G401.6 (cell line): ENCODE results near the gene PTX4.

ENCODE experiments used
- FAIRE-seq: peaks from 2 replicates; lab custom pipeline; 2012; peaks lifted over from hg19 to GRCh38; lab: Jason Lieb, UNC

PTX4 gene

DNA sequence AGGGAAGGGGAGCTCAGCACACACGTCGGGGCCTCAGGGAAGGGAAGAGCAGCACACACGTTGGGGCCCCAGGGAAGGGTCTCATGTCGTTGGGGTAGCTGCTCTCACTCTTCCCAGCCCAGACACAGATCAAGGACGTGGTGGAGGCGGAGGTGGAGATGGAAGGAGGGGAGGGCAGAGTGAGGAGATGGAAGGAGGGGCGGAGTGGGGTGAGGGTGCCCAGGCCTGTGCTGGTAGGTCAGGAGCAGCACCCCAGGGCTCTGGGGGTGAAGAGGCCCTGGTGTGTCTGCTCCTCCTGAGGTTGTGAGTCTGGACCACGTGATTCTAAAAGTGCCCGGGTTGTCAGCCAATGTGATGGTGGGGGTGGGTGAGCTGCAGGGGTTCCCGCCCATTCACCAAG lies 28.8 kb downstream of the PTX4 start:
- no peak for FAIRE-seq

DNA sequence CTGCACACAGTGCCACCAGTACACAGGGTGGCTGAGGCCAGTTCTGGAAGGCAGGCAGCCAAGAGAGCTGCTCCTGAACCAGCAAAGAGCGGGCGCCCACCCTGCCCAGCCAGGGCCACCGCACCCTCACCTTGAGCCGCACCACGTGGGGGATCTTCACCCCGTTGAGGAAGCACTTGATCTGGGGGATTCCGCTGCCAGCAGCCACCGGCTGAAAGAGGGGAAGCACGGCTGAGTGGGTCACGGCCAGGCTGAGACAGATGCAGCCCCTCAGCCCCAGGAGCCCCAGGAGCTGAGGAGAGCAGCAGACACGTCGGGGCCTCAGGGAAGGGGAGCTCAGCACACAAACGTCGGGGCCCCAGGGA lies 29.8 kb downstream of the PTX4 start:
- FAIRE-seq, result no peak

DNA sequence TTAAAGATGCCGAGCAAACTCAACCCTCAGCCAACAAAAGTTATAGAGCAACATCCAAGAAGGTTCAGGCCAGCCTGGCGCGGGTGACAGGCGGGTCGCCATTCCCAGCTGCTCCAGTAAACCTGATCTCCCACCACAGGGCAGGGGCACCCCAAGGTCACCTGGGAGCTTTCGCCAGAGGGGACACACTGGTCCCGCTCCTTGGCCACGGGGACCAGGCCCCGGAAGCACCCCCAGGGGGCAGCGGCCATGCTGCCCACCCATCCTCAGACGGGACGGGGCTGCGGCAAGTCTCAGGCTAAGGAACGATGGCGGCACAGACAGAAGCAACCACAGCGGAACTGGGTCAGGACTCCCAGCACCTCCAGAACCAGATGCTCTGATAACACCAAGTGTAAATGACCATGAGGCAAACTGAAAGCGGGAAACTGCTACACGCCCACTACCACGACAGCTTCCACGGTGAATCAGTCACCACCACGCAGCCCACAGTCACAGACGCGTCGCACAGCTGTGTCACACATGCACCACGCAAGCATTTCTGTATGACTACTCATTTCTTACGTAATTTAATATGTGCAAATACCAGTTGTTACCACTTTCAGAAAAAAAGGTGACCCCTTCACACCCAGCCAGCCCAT lies 30.3 kb downstream of the PTX4 start:
- no peak for FAIRE-seq

DNA sequence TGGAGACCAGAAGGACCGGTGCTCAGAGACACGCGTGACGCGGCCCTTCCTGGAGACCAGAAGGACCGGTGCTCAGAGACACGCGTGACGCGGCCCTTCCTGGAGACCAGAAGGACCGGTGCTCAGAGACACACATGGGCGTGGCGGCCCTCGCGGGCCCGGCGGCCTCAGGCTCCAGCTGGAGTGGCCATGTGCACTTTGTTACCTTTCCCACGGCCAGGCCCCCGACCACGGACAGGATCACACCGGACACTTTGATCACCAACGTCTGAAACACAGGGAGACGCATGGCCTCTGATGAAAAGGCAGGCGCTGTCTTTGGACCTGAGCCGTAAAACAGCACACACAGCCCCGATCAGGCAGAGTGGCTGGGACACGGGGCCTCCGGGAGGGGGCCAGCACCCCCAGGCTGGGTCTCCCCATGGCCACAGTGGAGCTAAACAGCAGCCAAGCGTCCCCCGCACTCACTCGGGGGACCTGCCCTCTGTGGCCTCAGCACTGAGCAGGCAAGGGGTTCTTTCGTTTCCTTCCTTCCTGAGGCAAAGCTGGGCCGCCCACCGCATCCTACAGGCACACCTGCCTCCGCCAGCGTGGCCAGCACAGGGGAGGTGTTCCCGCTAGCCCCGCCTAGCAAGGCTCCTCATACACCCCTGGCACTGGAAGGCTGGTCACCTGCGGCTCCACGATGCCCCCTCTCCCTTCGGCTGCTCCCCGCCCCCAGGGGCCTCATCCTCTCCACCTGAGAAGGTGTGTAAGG lies 31.1 kb downstream of the PTX4 start:
- no peak for FAIRE-seq

DNA sequence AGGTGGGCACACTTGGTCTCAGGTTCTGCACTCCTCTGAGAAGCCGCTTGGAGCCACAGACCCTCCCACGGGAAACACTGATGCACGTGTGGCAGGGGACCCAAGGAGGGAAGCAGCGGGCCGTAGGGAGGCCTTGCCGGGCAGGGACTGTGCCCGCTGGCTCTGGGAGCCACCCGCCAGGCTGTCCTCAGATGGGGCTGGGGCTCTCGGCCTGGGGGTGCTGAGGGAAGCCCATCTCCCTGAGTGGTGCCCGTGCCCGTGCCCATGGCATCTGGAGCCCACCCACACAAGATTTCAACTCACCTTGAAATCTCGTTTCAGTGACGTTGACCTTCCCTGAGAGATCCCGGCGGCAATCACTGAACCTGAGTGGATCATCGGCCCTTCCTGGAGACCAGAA lies 31.8 kb downstream of the PTX4 start:
- no peak for FAIRE-seq

DNA sequence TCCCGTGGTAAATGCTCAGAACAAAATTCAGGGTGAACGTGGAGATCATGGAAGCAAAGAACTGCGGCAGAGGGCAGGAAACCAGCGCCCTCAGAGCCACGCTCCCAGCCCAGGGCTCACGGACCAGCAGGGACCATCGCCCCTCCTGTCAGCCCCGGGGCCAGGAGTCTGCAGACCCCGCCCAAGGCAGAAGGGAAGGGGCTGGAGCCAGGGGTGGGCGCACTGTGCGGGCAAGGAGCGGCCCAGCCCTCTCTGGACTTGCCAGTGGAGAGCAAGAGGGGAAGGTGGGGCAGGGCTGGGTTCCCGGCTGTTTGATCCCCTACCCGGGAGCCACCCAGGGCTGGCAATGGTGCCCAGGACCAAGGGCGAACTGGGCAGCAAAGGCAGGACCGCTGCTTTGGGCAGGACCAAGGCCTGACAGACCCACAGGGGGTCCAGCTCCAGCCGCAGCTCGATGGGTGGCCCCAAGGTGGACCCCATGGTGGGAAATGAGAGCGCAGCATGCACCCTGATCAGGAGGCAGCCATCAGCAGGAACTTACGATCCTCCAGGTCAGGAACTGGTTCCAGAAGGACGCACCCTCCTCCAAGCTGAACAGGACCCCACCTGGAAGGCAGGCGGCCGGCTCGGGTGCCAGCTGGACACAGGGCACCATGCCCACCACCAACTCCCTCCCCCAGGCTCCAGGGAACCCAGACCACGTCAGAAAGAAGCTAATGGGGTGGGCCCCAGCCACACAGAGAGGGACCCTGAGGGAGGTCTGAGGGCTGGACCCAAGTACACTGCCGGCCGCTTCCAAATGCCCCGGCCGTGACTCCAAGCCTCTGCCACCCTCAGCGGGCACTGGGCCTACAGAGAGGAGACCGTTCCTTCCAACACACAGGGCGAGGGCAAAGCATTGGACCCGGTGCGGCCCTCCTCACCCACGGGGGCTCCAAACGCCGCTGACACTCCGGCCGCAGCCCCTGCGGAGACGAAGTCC lies 33.3 kb downstream of the PTX4 start:
- no peak for FAIRE-seq

DNA sequence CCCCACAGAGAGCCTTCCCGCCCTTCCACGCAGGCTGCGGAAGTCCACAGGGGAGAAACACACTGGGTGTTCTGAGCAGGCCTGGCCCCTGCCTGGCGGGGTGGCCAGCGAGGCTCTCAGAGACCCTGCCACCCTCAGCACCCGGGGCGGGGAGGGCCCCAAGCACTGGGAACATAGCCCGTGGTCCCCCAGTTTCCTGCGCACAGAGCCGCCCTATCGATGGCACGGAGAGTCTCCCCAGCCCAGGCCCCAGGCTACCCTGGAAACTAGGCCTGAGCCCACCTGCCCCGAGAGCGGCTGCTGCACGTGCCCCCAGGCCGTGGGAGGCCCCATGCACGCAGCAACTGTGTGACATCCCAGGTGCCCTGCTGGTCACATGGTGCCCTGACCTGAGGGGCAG lies 34.2 kb downstream of the PTX4 start:
- no peak for FAIRE-seq

DNA sequence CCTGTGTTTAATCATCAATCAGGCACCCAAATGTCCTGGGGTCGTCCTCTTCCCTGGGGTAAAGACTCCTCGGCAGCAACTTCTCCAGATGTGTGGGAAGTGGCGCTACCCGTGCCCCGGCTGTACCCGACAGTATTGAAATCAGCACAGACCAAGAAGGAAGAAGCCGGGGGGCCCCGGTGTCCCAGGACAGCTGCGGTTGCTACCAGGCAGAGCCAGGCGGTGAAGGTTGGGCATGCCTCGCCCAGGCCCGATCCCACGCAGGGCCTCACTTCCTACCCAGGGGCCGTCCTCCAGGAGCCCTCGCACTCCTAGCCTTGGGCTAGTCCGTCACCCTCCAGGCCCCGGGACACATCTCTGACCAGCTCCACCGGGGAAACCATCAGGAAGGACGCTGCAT lies 35.4 kb downstream of the PTX4 start:
- FAIRE-seq, result no peak

DNA sequence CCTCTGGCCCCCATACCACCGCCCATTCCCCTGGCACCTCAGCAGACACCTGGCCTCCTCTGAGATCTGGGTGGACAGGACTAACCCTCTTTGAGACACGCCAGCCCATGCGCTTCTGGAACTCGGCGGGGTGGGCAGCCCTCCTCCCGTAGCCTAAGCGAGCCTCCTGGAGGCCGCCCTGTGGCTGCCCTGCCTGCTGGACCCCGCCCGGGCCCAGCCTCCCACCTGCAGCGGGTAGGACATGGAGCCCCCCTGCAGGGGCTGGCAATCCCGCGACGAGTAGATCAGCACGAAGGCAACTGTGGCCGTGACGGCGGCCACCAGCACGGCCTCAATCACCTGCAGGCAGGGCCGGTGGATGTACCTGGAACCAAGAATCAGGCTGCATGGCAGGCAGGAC lies 36.2 kb downstream of the PTX4 start:
- FAIRE-seq, result no peak

DNA sequence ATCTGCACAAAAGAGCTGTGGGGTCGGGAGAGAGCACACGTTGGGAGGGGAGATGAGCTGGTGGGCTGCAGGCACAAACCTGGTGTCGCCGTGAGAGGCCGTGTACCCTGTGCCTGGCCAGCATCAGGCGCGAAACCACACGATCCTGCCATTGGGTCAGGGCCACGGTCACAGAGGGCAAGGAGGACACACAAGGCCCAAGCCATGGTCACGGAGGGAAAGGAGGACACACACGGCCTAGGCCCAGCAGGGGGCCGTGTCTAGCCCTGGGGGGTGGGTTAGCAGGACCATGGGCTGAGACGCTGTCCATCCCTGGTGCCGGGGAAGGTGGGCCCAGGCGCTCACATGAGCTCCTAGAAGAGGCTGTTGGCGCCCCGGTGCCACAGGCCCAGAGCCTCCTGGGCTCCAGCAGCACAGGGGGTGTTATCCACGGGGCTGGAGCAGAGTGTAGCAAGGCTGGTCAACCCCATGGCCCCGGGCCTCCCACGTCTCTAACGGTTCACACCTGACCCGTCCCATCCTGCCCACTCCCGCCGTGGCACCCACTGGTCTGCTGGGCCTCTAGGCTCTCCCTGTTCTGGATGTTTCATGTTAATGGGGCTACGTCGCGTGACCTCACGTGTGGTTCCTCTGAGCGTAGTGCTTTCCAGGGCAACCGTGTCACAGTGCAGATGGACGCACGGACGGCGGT lies 36.9 kb downstream of the PTX4 start:
- FAIRE-seq, result no peak

DNA sequence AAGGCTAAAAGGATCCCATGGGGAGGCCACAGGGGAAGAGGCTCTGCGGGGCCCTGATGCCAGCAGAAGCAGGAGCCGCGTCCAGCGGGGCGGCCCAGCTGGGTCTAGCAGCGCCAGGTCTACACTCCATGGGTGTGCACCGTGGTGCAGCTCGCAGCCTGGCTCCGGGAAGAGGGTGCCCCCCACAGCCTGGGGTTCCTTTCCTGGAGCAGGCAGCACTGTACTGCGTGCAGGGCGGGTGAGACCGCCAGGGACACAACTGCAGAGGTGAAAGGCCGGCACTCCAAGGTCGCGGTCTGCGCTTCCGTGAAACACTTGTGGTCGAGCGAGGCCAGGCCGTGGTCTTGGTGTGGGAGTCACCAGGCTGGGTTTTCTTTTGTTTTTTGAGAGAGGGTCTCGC lies 37.9 kb downstream of the PTX4 start:
- FAIRE-seq, result no peak

DNA sequence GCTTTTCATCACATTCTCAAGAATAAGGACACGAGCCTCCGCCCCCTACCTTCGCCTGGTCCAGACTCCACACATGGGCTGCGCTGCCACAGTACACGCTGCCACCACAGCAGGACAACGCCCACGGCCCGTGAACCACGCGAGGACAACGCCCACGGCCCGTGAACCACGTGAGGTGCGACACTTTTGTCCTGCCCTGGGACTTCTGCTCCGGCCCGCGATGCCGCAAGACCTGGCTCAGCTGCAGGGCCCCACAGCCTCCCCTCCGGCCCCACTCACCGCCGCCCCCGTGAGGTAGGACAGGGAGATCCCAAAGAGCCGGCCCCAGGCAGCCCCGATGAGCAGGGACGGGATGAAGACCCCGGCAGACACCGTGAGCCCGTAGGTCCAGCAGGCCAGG lies 38.5 kb downstream of the PTX4 start:
- no peak for FAIRE-seq

DNA sequence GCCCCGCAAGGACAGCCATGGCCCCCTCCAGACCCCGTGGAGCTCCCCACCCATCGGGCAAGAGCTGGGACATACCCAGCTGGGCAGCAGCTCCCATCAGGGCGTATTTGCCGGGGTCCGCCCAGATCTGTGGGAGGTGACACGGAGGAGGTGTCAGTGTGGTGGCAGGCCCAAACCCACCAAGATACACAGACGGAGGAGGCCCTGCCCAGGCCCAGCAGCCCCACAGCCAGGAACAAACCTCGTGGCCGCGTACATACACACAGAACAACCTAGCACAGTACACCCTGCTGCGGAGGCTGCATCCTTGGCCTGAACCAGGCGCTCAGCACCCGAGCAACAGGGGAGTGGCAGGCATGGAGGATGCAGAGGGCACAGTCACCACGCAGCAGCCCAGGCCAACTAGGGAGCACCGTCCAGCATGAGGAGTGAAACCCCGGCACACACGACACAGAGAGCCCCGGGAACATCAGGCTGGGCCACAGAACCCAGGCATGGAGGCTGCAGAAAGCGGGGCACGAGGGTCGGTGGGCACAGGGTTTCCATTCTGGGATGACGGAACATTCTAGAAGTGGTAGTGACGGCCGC lies 39.4 kb downstream of the PTX4 start:
- no peak for FAIRE-seq

DNA sequence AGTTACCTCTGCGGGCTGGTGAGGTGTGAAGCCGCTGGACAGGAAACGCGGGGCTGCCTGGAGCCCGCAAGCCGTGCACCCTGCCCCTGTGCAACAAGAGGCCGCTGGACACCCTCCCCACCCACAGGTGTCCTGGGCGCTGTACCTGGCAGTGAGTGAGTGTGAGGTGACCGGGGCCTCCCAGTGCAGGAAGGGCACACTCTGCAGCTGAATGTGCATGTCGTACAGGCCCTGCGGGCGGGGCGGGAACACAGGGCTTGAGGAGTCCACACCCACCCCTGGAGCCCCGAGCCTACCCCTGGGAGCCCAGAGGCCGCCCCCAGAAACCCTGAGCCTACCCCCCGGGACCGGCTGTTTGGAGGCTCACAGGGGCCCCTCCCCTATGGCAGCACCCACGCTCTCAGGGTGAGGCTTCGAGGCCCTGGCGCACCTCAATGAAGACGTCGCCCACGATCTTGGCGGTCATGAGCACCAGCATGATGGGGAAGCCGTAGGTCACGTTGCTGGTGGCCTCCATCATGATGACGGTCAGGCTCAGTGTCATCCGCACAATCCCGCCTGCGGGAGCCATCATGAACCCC lies 40.1 kb downstream of the PTX4 start:
- FAIRE-seq, result no peak

DNA sequence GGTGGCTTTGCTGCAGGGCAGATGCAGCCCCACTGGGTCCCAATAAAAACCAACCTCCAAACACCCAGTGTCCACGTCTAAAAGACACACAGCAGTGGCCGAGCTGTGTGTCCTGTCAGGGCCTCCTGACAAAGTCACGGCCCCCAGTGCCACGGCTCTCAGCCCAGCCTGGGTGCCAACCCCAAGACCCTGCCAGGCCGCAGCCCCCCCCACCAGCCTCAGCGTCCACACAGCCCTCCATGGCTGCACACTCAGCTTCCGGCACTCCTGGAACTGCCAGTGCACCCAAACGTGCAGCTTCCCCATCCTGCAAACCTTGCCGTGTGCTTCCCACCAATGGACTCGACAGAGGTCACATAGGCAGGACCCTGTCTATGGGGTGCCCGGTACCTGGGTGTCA lies 40.8 kb downstream of the PTX4 start:
- no peak for FAIRE-seq

DNA sequence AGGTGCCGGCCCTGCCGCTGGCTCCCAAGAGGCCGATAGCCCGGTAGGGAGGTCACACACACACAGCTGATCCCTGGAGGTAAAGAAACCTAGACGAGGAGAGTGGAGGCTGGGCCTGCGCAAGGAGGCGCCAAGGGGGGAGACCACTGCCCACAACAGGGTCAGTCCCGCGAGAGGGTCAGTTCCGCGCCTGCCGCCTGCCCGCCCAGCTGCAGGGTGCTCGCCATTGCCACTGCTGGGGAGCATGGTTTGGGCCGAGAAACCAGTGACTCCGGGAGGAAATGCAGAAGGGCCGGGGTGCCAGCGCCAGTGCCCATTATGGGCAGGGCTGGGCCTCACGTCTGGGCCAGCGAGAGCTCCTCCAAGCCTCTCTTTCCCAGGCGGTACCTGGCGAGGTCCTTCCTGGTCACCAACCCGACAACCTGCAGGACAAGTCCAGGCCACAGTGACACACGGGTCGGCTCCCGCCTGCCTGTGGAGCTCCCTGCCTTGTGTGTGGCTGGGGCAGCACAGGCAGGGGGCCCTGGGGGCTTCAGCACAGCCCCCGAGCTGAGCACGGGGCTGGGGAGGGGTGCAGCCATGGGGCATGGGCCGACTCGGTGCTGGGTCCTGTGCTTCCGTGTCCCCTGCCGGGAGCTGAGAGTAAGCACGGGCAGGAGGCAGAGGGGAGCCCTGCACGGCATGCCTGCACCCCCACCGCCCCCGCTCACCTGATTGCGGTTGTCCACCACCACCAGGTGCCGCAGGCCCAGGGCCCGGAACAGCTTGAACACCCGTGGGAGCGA lies 42.3 kb downstream of the PTX4 start:
- no peak for FAIRE-seq

DNA sequence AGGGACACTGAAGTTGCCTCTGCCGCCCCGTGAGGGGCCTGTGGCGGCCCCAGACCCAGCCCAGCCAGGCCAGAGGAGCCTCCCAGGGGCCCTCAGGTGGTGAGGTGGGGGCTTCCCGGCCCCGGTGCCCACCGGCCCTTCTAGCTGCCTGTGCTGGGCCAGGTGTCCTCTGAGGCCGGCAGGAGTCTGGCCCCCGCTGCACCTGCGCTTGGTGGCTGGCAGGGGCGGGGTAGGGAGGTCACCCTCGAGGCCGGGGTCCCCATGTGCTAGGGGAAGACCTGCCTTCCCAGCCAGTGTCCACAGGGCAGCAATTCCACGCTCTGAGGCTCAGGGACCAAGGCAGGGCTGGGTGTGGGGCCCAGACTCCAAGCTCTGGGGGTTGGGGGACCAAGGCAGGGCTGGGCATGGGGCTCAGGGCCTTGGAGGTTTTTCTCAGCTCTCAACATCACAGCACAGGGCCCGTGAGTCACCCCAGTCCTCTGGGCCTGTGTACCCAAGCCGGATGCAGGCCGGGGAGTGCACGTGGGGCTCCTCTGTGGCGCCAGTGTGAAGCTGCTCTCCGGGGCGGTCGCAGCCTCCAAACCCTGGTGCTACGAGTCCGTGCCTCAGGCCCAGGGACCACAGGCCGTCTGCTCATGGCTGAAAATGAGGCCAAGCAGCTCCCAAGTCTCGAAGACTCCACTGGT lies 43.1 kb downstream of the PTX4 start:
- no peak for FAIRE-seq

DNA sequence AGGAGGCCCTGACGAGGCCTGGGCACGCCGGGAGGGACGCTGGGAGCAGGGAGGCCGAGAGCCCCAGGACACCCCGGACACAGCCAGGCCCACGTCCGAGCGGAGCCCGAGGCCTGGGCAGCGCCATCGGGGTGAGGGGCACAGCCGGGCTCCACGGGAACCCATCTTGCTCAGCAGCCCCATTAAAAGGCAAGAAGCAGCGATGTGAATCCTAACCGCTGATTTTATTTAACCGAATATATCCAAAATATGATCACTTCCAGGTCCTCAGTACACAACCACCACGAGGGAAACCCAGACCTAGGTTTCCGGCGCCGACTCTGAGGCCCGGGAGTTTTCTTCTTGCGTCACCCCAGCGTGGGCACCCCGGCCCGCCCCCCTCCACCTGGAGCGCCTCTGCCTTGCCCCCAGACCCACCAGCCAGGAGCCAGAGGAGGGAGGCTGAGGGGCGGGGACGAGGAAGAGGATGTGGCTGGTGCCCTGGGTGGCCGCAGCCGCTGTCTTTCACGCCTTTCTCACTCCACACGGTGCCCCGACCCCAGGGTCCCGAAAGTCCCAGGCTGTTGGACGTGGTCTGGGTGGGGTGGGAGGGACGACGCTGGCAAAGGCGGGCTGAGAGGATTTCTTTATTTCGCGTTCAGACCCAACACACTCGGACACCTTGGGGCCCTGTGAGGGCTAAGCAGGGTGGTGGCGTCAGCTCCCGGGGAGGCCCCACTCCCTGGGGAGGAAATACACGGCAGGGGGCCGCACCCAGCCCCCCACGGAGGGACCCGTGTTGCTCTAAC lies 43.8 kb downstream of the PTX4 start:
- no peak for FAIRE-seq

DNA sequence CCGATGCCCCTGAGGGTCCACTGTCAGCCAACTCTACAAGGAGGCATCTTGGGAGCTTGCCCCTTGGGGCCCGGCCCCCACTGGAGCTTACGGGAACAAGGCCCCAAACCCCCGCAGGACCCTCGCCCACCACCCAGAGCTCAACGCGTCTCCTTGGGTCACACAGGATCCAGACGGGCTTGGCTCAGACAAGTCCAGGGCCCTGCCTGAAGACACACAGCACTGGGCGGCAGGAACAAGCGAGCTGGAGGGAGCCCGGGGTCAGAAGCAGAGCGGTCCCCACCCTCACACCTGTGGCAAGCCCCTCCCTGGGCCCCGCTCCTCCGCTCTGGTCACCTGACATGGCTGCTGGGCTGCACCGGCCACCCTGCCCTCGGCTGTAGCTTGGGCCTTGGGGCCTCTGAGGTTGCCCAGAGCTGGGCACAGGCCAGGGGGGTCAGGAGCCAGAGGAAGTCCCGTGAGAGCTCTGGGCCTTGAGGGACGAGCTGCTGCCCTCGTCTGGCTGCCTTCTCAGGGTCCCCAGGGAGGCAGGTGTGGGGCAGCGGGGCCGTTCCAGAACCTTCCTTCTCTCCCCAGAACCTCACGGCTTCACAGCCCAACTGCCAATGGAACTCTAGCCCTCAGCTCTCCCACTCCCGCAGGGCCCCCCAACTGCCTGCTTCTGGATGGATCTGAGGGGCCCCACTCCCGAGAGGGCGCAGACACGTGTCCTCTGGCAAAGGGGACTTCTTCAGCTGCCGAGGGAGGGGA lies 44.6 kb downstream of the PTX4 start, which contains the start of gene CCDC154:
CCDC154 (minus strand) TSS at position 577 of the 750 bp plus-strand sequence; CDS start at position 343, 234 bp downstream.
- no peak for FAIRE-seq
